Ovary (tissue), 9 donors: ENCODE data around the gene SAMD10. TPM values are rescaled to one million over a fixed set of nuclear protein-coding genes. Genes with fewer than 3 reads are reported as not detected.
"Not testable (repeated sequence)": the region's sequence is repeated elsewhere in the genome, so short reads cannot be mapped to it uniquely, and the experiment has no call there.

ENCODE experiments used
- DNase-seq, 5 donors: peaks; one replicate each; pipeline ENCODE4 v3.0.0-alpha.2; 2019 to 2020
- H3K27ac ChIP-seq, 2 donors: fragments of 200-600 bp; one replicate each; pipeline versions ENCODE4 v1.5.1 to v1.8.0; 2019 to 2022
- H3K27me3 ChIP-seq: fragments of 200-600 bp; one replicate; pipeline ENCODE4 v1.8.0; 2022
- H3K36me3 ChIP-seq: fragments of 200-600 bp; sonication (generic); one replicate; pipeline ENCODE4 v1.5.1; 2019
- H3K4me1 ChIP-seq: one replicate; pipeline ENCODE4 v1.8.1; 2013; ENCODE audit warnings: mild to moderate bottlenecking, moderate library complexity; ENCODE audit not compliant: insufficient read depth
- H3K4me3 ChIP-seq: fragments of 200-600 bp; sonication (generic); one replicate; pipeline ENCODE4 v1.5.1; 2017
- H3K9me3 ChIP-seq, 2 donors: fragments of 200-600 bp in 1 of 2; sonication (generic) in 1 of 2; one replicate each; pipeline versions ENCODE4 v1.5.1 to v1.8.1; 2013 to 2019; ENCODE audit warnings: mild to moderate bottlenecking in 1 of 2, moderate library complexity in 1 of 2
- CTCF ChIP-seq, 3 donors: fragments of 450-650 bp in 2 of 3; fragments of 200-600 bp in 1 of 3; IDR thresholded peaks; one replicate each; pipeline versions ENCODE4 v1.5.1 to v1.8.0; 2016 to 2022; ENCODE audit warnings: antibody characterized with exemption in 3 of 3, mild to moderate bottlenecking in 1 of 3
- EP300 ChIP-seq: sonication (generic); formaldehyde crosslinking; IDR thresholded peaks from one replicate; pipeline ENCODE4 v1.6.1; 2017; ENCODE audit warnings: antibody characterized with exemption
- POLR2A ChIP-seq: fragments of 450-650 bp; IDR thresholded peaks from one replicate; pipeline ENCODE4 v1.6.1; 2017; ENCODE audit warnings: antibody characterized with exemption, mild to moderate bottlenecking, moderate library complexity
- WGBS, 3 donors: extraction: QIAGEN DNeasy Blood & Tissue Kit in 1 of 3; methylation state at CpG; one replicate each; pipeline versions ENCODE4 v1.1.5 to v1.1.7; 2013 to 2017; 5-methylcytosine and 5-hydroxymethylcytosine counted together
- intact Hi-C, 4 donors: fragments of 100-400 bp; cut with DNase I; formaldehyde crosslinking; loops; one replicate each; pipeline versions ENCODE4 v1.11.0 to v1.15.1; 2022 to 2023
- polyA plus RNA-seq, 2 donors: library from polyadenylated mRNA; stranded (reverse); fragments of 200-250 nt in 1 of 2; fragments of 350-450 nt in 1 of 2; fragmentation: Illumina TruSeq in 1 of 2; extraction: RNeasy Lipid Tissue Mini Kit (QIAGEN cat#74804) in 1 of 2; gene quantifications; one replicate each; pipeline ENCODE4 v1.2.3, GENCODE V29; 2013 to 2014
- total RNA-seq, 7 donors: library from RNA; depleted of rRNA in 2 of 7; stranded (reverse); fragments of >200 nt in 2 of 7; fragmentation: NEBNext Ultra II Directional in 3 of 7; extraction: Animal tissue kit (Norgen Biotek cat#: 25700) in 3 of 7; gene quantifications; one replicate each; pipeline versions ENCODE4 v1.1.0 to v1.2.4, GENCODE V29; 2016 to 2023
- donor health status: DM: no; HTN: no; CAD: no; lungs with moderate emphysema.
- donor health status: DM: no; HTN: no; CAD: no.
- donor health status: Bipolar disorder and iron deficiency.
- donor health status: DM: yes; HTN: yes; CAD: no.
- donor health status: DM: no; HTN: no; CAD: no.
- donor health status: DM: yes; HTN: yes; CAD: no.

Gene SAMD10
- total and polyA plus RNA-seq, 9 donors: 0.20 to 3.1 (median 0.50) TPM

- no peaks in the 10 kb centered on the region for H3K36me3 ChIP-seq
- no peak for DNase-seq
Observed at GRCh38 chr20:63961664-63962425, 17.6 kb downstream of the SAMD10 start.

GRCh38 chr20:63960654-63961621 lies 18.5 kb downstream of the SAMD10 start:
- H3K9me3 ChIP-seq, H3K4me1 ChIP-seq, H3K27me3 ChIP-seq, intact Hi-C loops, H3K4me3 ChIP-seq, H3K27ac ChIP-seq, DNase-seq, H3K36me3 ChIP-seq: not testable (repeated sequence)
- 85 to 90% (median 89%) methylated on average over 10 to 15 of the region's 15 CpGs for WGBS, 3 donors

More at GRCh38 chr20:63961664-63962425, 17.6 kb downstream of the SAMD10 start:
- Histone ChIP-seq H3K4me3 (no peak overlapping the region), H3K4me1 (peaks cover 5% of the 10 kb centered on the region), H3K27ac (no peak overlapping the region), H3K27me3 (no peaks in the 10 kb centered on the region), H3K9me3 (no peaks in the 10 kb centered on the region)
- intact Hi-C loops: no loop called here
- TF ChIP-seq CTCF (IDR thresholded peaks at IDR 0.05): no peak
- no peak for TF ChIP-seq EP300
- no peak for TF ChIP-seq POLR2A
- WGBS, 3 donors: 82 to 87% (median 83%) methylated on average over 26 of the region's 26 CpGs

GRCh38 chr20:63959699-63960075 lies 19.8 kb downstream of the SAMD10 start:
- Histone ChIP-seq H3K27me3 (no peaks in the 10 kb centered on the region), H3K27ac (no peak overlapping the region), H3K4me1 (peaks cover 12% of the 10 kb centered on the region), H3K9me3 (no peaks in the 10 kb centered on the region), H3K4me3 (no peak overlapping the region), H3K36me3 (no peaks in the 10 kb centered on the region)
- intact Hi-C loops: no loop called here
- DNase-seq: no peak
- 76 to 87% (median 82%) methylated on average over 17 of the region's 17 CpGs for WGBS, 3 donors
- TF ChIP-seq CTCF (IDR thresholded peaks at IDR 0.05) (no peak), EP300 (no peak), POLR2A (no peak)

GRCh38 chr20:63958964-63959698 lies 20.3 kb downstream of the SAMD10 start:
- Histone ChIP-seq H3K4me1 (peaks cover 16% of the 10 kb centered on the region), H3K27me3 (no peaks in the 10 kb centered on the region), H3K9me3 (no peaks in the 10 kb centered on the region), H3K36me3 (no peaks in the 10 kb centered on the region), H3K27ac (no peak overlapping the region), H3K4me3 (no peak overlapping the region)
- TF ChIP-seq CTCF (IDR thresholded peaks at IDR 0.05) (no peak), POLR2A (no peak), EP300 (no peak)
- intact Hi-C loops: no loop called here
- peak in 1 of 5 donors; percentile 43 for DNase-seq
- WGBS, 3 donors: 76 to 85% (median 78%) methylated on average over 6 to 10 of the region's 10 CpGs
